Mesenchymal stem cell (in vitro differentiated cells and primary cell): Measurements from ENCODE around the gene CAPZA1.
A peak's percentile ranks its signal among the peaks of the same experiment; 100 is the strongest.

Experiments
- DNase-seq: peaks from one replicate; pipeline ENCODE4 v3.0.0-alpha.2; 2013
- H2AFZ ChIP-seq: one replicate; pipeline ENCODE4 v1.6.1; 2013; ENCODE audit warnings: low read depth, mild to moderate bottlenecking, control low read depth, inconsistent platforms, low read length, moderate library complexity
- H2AK5ac ChIP-seq: 2 replicates; pipeline ENCODE4 v1.6.1; 2013; ENCODE audit warnings: low read length, moderate library complexity, mild to moderate bottlenecking, inconsistent platforms; ENCODE audit not compliant: severe bottlenecking
- H2BK120ac ChIP-seq: one replicate; pipeline ENCODE4 v1.6.1; 2013; ENCODE audit warnings: low read depth, mild to moderate bottlenecking, inconsistent platforms, low read length, moderate library complexity
- H2BK12ac ChIP-seq, 2 experiments: one replicate each; pipeline ENCODE4 v1.6.1; 2013; ENCODE audit warnings: inconsistent platforms in 2 of 2, low read length in 2 of 2, mild to moderate bottlenecking in 2 of 2, moderate library complexity in 2 of 2, control low read depth in 1 of 2
- H2BK15ac ChIP-seq: one replicate; pipeline ENCODE4 v1.6.1; 2013; ENCODE audit warnings: mild to moderate bottlenecking, low read depth, inconsistent platforms; ENCODE audit not compliant: poor library complexity, severe bottlenecking
- H2BK5ac ChIP-seq: 2 replicates; pipeline ENCODE4 v1.6.1; 2013; ENCODE audit warnings: low read depth, mild to moderate bottlenecking, low read length, control low read depth, inconsistent platforms; ENCODE audit not compliant: poor library complexity, severe bottlenecking
- H3K14ac ChIP-seq, 2 experiments: one replicate each; pipeline ENCODE4 v1.6.1; 2013; ENCODE audit warnings: inconsistent platforms in 2 of 2, low read length in 2 of 2, control low read depth in 1 of 2, mild to moderate bottlenecking in 1 of 2, moderate library complexity in 1 of 2
- H3K18ac ChIP-seq, 2 experiments: one replicate each; pipeline ENCODE4 v1.6.1; 2013; ENCODE audit warnings: inconsistent platforms in 2 of 2, low read length in 2 of 2, control low read depth in 1 of 2, low read depth in 1 of 2, mild to moderate bottlenecking in 1 of 2
- H3K23ac ChIP-seq, 2 experiments: one replicate each; pipeline ENCODE4 v1.6.1; 2013; ENCODE audit warnings: inconsistent platforms in 2 of 2, low read length in 2 of 2, mild to moderate bottlenecking in 2 of 2, moderate library complexity in 2 of 2, control low read depth in 1 of 2
- H3K27ac ChIP-seq: 2 replicates; pipeline ENCODE4 v1.5.1; 2013; ENCODE audit warnings: mild to moderate bottlenecking, moderate library complexity, low read length, control low read depth, inconsistent platforms; ENCODE audit not compliant: poor library complexity, severe bottlenecking
- H3K27me3 ChIP-seq, 2 experiments: 2 replicates each; pipeline versions ENCODE4 v1.6.1 to v1.7.0; 2013; ENCODE audit warnings: low read length in 2 of 2, mild to moderate bottlenecking in 2 of 2, moderate library complexity in 2 of 2, control low read depth in 1 of 2, inconsistent platforms in 1 of 2; ENCODE audit not compliant: control insufficient read depth in 1 of 2, insufficient read depth in 1 of 2
- H3K36me3 ChIP-seq, 2 experiments: 2 replicates each; pipeline versions ENCODE4 v1.6.1 to v1.7.0; 2013; ENCODE audit warnings: low read length in 2 of 2, control low read depth in 1 of 2, inconsistent platforms in 1 of 2, low read depth in 1 of 2, mild to moderate bottlenecking in 1 of 2; ENCODE audit not compliant: insufficient read depth in 2 of 2, control insufficient read depth in 1 of 2
- H3K4ac ChIP-seq, 2 experiments: one replicate each; pipeline ENCODE4 v1.6.1; 2013; ENCODE audit warnings: inconsistent platforms in 2 of 2, low read length in 2 of 2, mild to moderate bottlenecking in 2 of 2, moderate library complexity in 2 of 2, control low read depth in 1 of 2, low read depth in 1 of 2
- H3K4me1 ChIP-seq: 2 replicates; pipeline ENCODE4 v1.6.1; 2013; ENCODE audit warnings: low read depth, low read length, control low read depth; ENCODE audit not compliant: control insufficient read depth, insufficient read depth
- H3K4me2 ChIP-seq: 2 replicates; pipeline ENCODE4 v1.6.1; 2013; ENCODE audit warnings: low read length, mild to moderate bottlenecking, inconsistent platforms; ENCODE audit not compliant: poor library complexity, severe bottlenecking
- H3K4me3 ChIP-seq, 2 experiments: 2 replicates each; pipeline versions ENCODE4 v1.5.1 to v1.7.0; 2013; ENCODE audit warnings: low read length in 2 of 2, mild to moderate bottlenecking in 2 of 2, control low read depth in 1 of 2, low read depth in 1 of 2; ENCODE audit not compliant: insufficient read depth in 1 of 2
- H3K79me1 ChIP-seq: replicated peaks from 2 replicates; pipeline ENCODE4 v1.6.1; 2013; ENCODE audit warnings: mild to moderate bottlenecking, control low read depth, low read length, inconsistent platforms; ENCODE audit not compliant: poor library complexity, severe bottlenecking
- H3K9ac ChIP-seq: 2 replicates; pipeline ENCODE4 v1.7.0; 2013; ENCODE audit warnings: mild to moderate bottlenecking, low read length, moderate library complexity
- H3K9me3 ChIP-seq: 2 replicates; pipeline ENCODE4 v1.7.0; 2013; ENCODE audit warnings: mild to moderate bottlenecking, low read length; ENCODE audit not compliant: control insufficient read depth
- H4K8ac ChIP-seq: one replicate; pipeline ENCODE4 v1.6.1; 2013; ENCODE audit warnings: inconsistent platforms, mild to moderate bottlenecking, low read length, moderate library complexity
- H4K91ac ChIP-seq: one replicate; pipeline ENCODE4 v1.6.1; 2013; ENCODE audit warnings: mild to moderate bottlenecking, low read length, inconsistent platforms
- WGBS: methylation state at CpG from one replicate; pipeline ENCODE4 v1.1.7; 2013; ENCODE audit warnings: mixed read lengths; 5-methylcytosine and 5-hydroxymethylcytosine counted together

Gene CAPZA1

DNA sequence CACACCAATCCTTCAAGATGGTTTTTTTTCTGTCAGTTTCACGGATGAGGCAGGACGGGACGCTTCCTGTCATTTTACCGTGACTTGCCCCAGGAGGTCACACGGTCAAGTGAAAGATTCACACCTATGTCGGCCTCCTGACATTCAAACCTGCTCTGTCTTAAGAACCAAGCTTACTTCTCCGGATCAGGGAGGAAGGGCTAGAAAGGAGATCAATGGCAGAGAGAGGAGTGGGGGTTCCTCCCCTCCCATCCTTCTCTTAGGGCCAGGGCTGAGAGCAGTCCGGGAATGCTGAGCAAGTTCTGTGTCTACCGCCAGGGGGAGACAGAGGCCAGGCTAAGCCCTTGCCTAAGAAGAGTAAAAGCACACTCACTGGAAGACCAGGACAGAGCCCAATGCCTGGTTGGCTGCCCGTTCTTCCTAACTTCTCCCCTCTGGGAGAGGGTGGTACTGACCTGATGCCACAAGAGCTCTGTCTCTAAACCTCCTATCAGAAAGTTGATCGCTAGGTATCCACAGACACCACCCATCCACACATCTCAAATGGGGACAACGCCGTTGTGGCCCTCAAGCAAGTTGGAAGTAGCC is 96.6 kb downstream of the CAPZA1 start:
- no peak overlapping the region for H2AK5ac ChIP-seq
- no peak overlapping the region for H4K91ac ChIP-seq
- H3K4me2 ChIP-seq, result peak overlapping the region; percentile 100
- H3K9ac ChIP-seq, result peak overlapping the region; percentile 79
- H3K4ac ChIP-seq, result no peak overlapping the region
- no peak overlapping the region for H3K27ac ChIP-seq
- peaks cover 8 to 14% of the 10 kb centered on the region in 2 experiments for H3K27me3 ChIP-seq
- H2AFZ ChIP-seq, result peak overlapping the region; percentile 72
- no peak overlapping the region for H3K14ac ChIP-seq
- no peaks in the 10 kb centered on the region for H3K79me1 ChIP-seq
- no peak overlapping the region for H4K8ac ChIP-seq
- H3K36me3 ChIP-seq, result no peaks in the 10 kb centered on the region
- H2BK15ac ChIP-seq, result no peak overlapping the region
- peak overlapping the region in 1 of 2 experiments; percentile 87 for H3K4me3 ChIP-seq
- peak; percentile 92 for DNase-seq
- H2BK120ac ChIP-seq, result no peak overlapping the region
- no peak overlapping the region for H3K23ac ChIP-seq
- H3K9me3 ChIP-seq, result no peaks in the 10 kb centered on the region
- no peak overlapping the region for H2BK12ac ChIP-seq
- H3K18ac ChIP-seq, result no peak overlapping the region
- 20% methylated on average over 11 of the region's 13 CpGs for WGBS
- H3K4me1 ChIP-seq, result peaks cover 29% of the 10 kb centered on the region
- H2BK5ac ChIP-seq, result no peak overlapping the region

DNA sequence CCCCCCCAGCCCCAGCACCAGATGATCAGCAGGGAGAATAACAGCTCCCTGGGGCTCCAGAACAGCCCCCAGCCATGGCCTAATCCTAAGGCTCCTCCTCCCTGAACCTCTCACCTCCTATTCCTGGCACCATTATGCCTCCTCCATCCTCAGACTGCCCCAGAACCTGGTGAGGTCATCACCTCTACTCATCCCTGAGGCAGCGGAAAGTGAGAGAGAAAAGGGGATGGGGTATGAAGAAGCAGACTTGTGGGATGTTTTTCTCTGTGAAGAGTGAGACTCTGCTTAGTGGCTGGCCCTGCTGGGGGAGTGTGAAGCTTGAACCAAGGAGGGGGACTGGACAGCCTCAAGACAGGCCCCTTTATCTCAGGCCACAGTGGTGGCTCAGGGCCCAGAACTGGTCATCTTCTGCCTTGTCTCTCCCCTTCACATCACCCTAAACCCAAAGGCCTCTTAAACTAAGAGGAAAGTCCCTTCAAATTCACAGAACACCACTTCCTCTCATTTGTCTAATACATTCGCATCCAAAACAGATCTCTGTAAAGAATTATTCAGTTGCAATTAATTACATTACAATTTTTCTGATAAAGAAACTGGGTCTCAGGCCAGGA is 97.7 kb downstream of the CAPZA1 start:
- Histone ChIP-seq H4K8ac (no peak overlapping the region), H3K79me1 (no peaks in the 10 kb centered on the region), H3K18ac (no peak overlapping the region), H2BK5ac (no peak overlapping the region), H3K4me2 (no peak overlapping the region), H3K27me3 (peaks cover 8 to 14% of the 10 kb centered on the region in 2 experiments), H2AK5ac (no peak overlapping the region), H3K4me1 (peaks cover 30% of the 10 kb centered on the region), H2AFZ (no peak overlapping the region), H4K91ac (no peak overlapping the region), H3K14ac (no peak overlapping the region), H3K27ac (no peak overlapping the region), H3K4ac (no peak overlapping the region), H2BK120ac (no peak overlapping the region), H3K36me3 (no peaks in the 10 kb centered on the region), H2BK12ac (no peak overlapping the region), H3K23ac (no peak overlapping the region), H2BK15ac (no peak overlapping the region), H3K9ac (no peak overlapping the region), H3K9me3 (no peaks in the 10 kb centered on the region), H3K4me3 (no peak overlapping the region)
- 100% methylated on average over 1 of the region's 2 CpGs for WGBS
- DNase-seq, result no peak

DNA sequence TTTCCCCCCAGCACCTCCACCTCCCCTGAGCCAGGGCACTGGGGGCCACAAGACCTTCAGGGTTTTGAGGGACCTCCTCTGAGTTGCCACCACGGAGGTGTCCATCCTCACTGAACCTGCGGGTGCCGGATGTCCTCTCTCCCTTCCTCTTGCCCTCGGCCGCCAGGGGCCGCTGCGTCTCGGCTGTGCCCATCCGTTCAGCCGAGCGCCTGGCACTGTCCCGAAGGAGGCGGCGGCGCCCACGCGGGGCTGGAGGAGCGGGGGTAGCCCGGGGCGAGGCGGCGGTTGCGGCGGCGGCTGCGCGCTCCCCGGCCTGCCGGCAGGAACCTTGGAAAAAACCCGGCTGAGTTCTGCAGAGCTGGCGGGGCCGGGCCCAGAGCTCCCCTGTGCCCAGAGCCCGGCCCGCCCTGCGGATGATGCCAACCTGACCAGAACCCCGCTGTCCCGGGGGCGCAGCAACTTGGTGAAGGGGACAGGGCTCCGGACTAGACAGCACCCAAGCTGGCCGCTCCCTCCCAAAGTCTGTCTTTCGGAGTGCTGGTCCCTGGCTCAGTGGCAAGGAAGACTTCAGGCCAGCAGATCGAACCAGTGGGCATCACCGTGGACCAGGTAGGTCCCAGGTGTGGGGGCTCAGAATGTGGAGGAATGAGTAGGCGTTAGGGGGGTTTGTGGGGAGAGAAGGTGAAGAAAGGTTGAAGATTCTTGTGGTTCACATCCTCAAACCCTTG is 99.2 kb downstream of the CAPZA1 start:
- H3K27ac ChIP-seq, result no peak overlapping the region
- H3K9me3 ChIP-seq, result no peaks in the 10 kb centered on the region
- H2AK5ac ChIP-seq, result no peak overlapping the region
- H3K4me2 ChIP-seq, result peak overlapping the region; percentile 53
- no peak overlapping the region for H3K4ac ChIP-seq
- DNase-seq, result peak; percentile 73
- H3K79me1 ChIP-seq, result no peaks in the 10 kb centered on the region
- H3K36me3 ChIP-seq, result no peaks in the 10 kb centered on the region
- 24% methylated on average over 43 of the region's 44 CpGs for WGBS
- no peak overlapping the region for H2BK5ac ChIP-seq
- no peak overlapping the region for H2BK12ac ChIP-seq
- H3K4me3 ChIP-seq, result peak overlapping the region in 1 of 2 experiments; percentile 59
- no peak overlapping the region for H4K91ac ChIP-seq
- H4K8ac ChIP-seq, result no peak overlapping the region
- peaks cover 43% of the 10 kb centered on the region for H3K4me1 ChIP-seq
- H3K9ac ChIP-seq, result peak overlapping the region; percentile 48
- H3K18ac ChIP-seq, result no peak overlapping the region
- H2BK120ac ChIP-seq, result no peak overlapping the region
- H3K23ac ChIP-seq, result no peak overlapping the region
- H2BK15ac ChIP-seq, result no peak overlapping the region
- no peak overlapping the region for H3K14ac ChIP-seq
- H3K27me3 ChIP-seq, result peaks cover 8% of the 10 kb centered on the region in 2 experiments
- H2AFZ ChIP-seq, result peak overlapping the region; percentile 48

DNA sequence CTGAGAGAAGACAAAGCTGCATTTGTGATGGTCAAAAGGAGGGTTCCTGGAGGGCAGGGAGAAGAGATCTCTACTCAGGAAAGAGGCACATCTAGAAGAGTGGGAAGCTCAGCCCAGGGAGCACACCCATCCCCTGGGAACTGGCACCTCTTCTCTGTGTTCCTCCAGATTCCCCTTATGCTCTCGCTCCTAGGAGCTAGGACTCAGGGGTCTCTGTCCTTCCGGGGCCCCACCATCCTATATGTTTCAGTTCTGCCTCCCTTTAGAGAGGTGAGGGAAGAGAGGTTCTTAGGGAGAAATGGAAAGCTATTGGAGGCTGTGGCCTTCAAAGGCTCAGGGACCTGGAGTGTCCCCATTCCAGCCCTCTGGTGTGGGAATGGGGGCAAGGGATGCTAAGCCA is 100.1 kb downstream of the CAPZA1 start:
- Histone ChIP-seq H3K18ac (no peak overlapping the region), H2BK12ac (no peak overlapping the region), H4K8ac (no peak overlapping the region), H2AK5ac (no peak overlapping the region), H3K23ac (no peak overlapping the region), H3K36me3 (no peaks in the 10 kb centered on the region), H2BK15ac (no peak overlapping the region), H3K79me1 (no peaks in the 10 kb centered on the region), H3K27me3 (peaks cover 8% of the 10 kb centered on the region in 2 experiments), H2BK120ac (peak overlapping the region; percentile 19), H3K9me3 (no peaks in the 10 kb centered on the region), H3K4me2 (no peak overlapping the region), H4K91ac (no peak overlapping the region), H2BK5ac (no peak overlapping the region), H3K14ac (no peak overlapping the region), H3K4me1 (peaks cover 37% of the 10 kb centered on the region), H3K9ac (no peak overlapping the region), H2AFZ (no peak overlapping the region), H3K4me3 (no peak overlapping the region), H3K27ac (no peak overlapping the region), H3K4ac (no peak overlapping the region)
- WGBS, result no CpG with 5 or more reads among the region's 2 CpGs
- no peak for DNase-seq
